PFSK-1 (cell line): ENCODE measurements around the gene C10orf143.

Experiments
- FOXP2 ChIP-seq: optimal IDR thresholded peaks from 2 replicates; pipeline ENCODE3; 2011; ENCODE audit warnings: borderline replicate concordance, control low read depth, inconsistent platforms; ENCODE audit not compliant: insufficient read depth; ENCODE audit errors: extremely low read length, extremely low read depth
- POLR2AphosphoS5 ChIP-seq: IDR thresholded peaks from 2 replicates; pipeline ENCODE4 v1.6.1; 2012; ENCODE audit warnings: low read depth, mild to moderate bottlenecking, control low read depth, low read length, moderate library complexity
- REST ChIP-seq, 2 experiments: IDR thresholded peaks; 2 replicates each; pipeline versions ENCODE4 v1.6.1 to v1.8.0; 2011 to 2012; ENCODE audit warnings: low read depth in 2 of 2, low read length in 2 of 2, control low read depth in 1 of 2, inconsistent platforms in 1 of 2, mild to moderate bottlenecking in 1 of 2, moderate library complexity in 1 of 2; ENCODE audit not compliant: insufficient read depth in 1 of 2
- SIN3A ChIP-seq: IDR thresholded peaks from 2 replicates; pipeline ENCODE4 v1.6.1; 2012; ENCODE audit warnings: mild to moderate bottlenecking, low read length, moderate library complexity, borderline replicate concordance; ENCODE audit not compliant: insufficient read depth
- TAF1 ChIP-seq: IDR thresholded peaks from 2 replicates; pipeline ENCODE4 v1.6.1; 2012; ENCODE audit warnings: low read length, control low read depth, borderline replicate concordance; ENCODE audit not compliant: insufficient read depth

- TF ChIP-seq POLR2AphosphoS5 (no peak), REST (IDR thresholded peaks at IDR 0.05; ENCODE audit: insufficient read depth in 1 of 2, low read depth in 2 of 2, low read length in 2 of 2) (no peak), SIN3A (no peak), TAF1 (no peak), FOXP2 (no peak)
Measured at GRCh38 chr10:130080461-130080814, 30.2 kb downstream of the C10orf143 start.
